HepG2 (cell line): ENCODE results near the gene SQOR. TPM values are rescaled to one million over a fixed set of nuclear protein-coding genes. Genes with fewer than 3 reads are reported as not detected.

ENCODE experiments used
- ATAC-seq: fragments of 200-7000 bp; cut with Tn5 transposase; 3 replicates; pipeline ENCODE4 v1.9.1; 2020; ENCODE audit warnings: mild to moderate bottlenecking, moderate library complexity
- BruUV-seq: library from RNA; stranded (reverse); fragments of 400-500 nt; replicated peaks from 2 replicates; lab custom pipeline; 2021; lab: Mats Ljungman, UMichigan
- CTCF ChIA-PET: fragments of 300-600 bp; formaldehyde crosslinking; extraction: SDS; loops from one replicate; lab custom pipeline; 2021; ENCODE audit warnings: low total read pairs, inconsistent platforms, low intra/inter-chr PET ratio; lab: Yijun Ruan, JAX
- POLR2A ChIA-PET: fragments of 350-600 bp; sonication (Branson Sonifier 250); formaldehyde crosslinking; loops from one replicate; lab custom pipeline; 2020; ENCODE audit warnings: antibody characterized with exemption, inconsistent platforms; lab: Yijun Ruan, JAX
- DNase-seq: peaks from one replicate; pipeline ENCODE4 v3.0.0-alpha.2; 2015; ENCODE audit warnings: low spot score
- FAIRE-seq: peaks from 3 replicates; lab custom pipeline; 2011; peaks lifted over from hg19 to GRCh38; lab: Jason Lieb, UNC
- H2AFZ ChIP-seq: one replicate; pipeline ENCODE4 v1.6.1; 2011; ENCODE audit warnings: low read length, inconsistent platforms
- H3K27ac ChIP-seq: fragments of 300-600 bp; 3 replicates; pipeline ENCODE4 v1.8.0; 2011; ENCODE audit warnings: mixed run types, mild to moderate bottlenecking, mixed read lengths, low read length, inconsistent platforms; ENCODE audit not compliant: insufficient read depth; ENCODE audit errors: extremely low read length
- H3K27me3 ChIP-seq, 2 experiments: fragments of 200-600 bp in 1 of 2; 2 replicates in 1 of 2; 3 replicates in 1 of 2; pipeline versions ENCODE4 v1.6.0 to v1.8.0; 2011; ENCODE audit warnings: low read length in 2 of 2, mild to moderate bottlenecking in 2 of 2, moderate library complexity in 2 of 2, inconsistent platforms in 1 of 2; ENCODE audit not compliant: insufficient read depth in 2 of 2, control insufficient read depth in 1 of 2
- H3K36me3 ChIP-seq, 2 experiments: fragments of 200-600 bp in 1 of 2; replicated peaks in 1 of 2; 2 replicates in 1 of 2; 3 replicates in 1 of 2; pipeline versions ENCODE4 v1.5.1 to v1.8.0; 2011; ENCODE audit warnings: low read length in 2 of 2, inconsistent platforms in 1 of 2; ENCODE audit not compliant: insufficient read depth in 2 of 2, control insufficient read depth in 1 of 2
- H3K4me1 ChIP-seq: 2 replicates; pipeline ENCODE4 v1.5.1; 2012; ENCODE audit warnings: low read length, inconsistent platforms; ENCODE audit not compliant: insufficient read depth
- H3K4me2 ChIP-seq: 2 replicates; pipeline ENCODE4 v1.6.0; 2011; ENCODE audit warnings: low read depth, low read length, inconsistent platforms
- H3K4me3 ChIP-seq, 3 experiments: fragments of 200-600 bp in 1 of 3; sonication (generic), shearing (Covaris generic) in 1 of 3; replicated peaks in 1 of 3; 2 replicates each; pipeline ENCODE4 v1.5.1; 2011 to 2016; ENCODE audit warnings: low read length in 3 of 3, inconsistent platforms in 2 of 3, low read depth in 2 of 3, mild to moderate bottlenecking in 2 of 3, control low read depth in 1 of 3, mixed read lengths in 1 of 3; ENCODE audit not compliant: insufficient read depth in 1 of 3
- H3K79me2 ChIP-seq: one replicate; pipeline ENCODE4 v1.6.1; 2011; ENCODE audit warnings: low read length, inconsistent platforms; ENCODE audit not compliant: insufficient read depth
- H3K9ac ChIP-seq: 2 replicates; pipeline ENCODE4 v1.6.0; 2011; ENCODE audit warnings: mild to moderate bottlenecking, low read depth, low read length, inconsistent platforms; ENCODE audit not compliant: insufficient read depth
- H3K9me3 ChIP-seq: 2 replicates; pipeline ENCODE4 v1.5.1; 2012; ENCODE audit warnings: mild to moderate bottlenecking, low read length
- H4K20me1 ChIP-seq: 2 replicates; pipeline ENCODE4 v1.6.0; 2011; ENCODE audit warnings: inconsistent platforms, mild to moderate bottlenecking, low read length, moderate library complexity; ENCODE audit not compliant: insufficient read depth
- CSRNP1 ChIP-seq: sonication (generic); formaldehyde crosslinking; IDR thresholded peaks from 2 replicates; pipeline ENCODE4 v1.8.1; 2023; ENCODE audit warnings: mild to moderate bottlenecking, missing genetic modification reagents
- ESRRA ChIP-seq: sonication (generic); formaldehyde crosslinking; IDR thresholded peaks from 2 replicates; pipeline ENCODE4 v1.5.1; 2020; ENCODE audit warnings: mild to moderate bottlenecking, low read depth, missing genetic modification reagents
- FOXJ3 ChIP-seq: sonication (generic); formaldehyde crosslinking; IDR thresholded peaks from 2 replicates; pipeline ENCODE4 v1.4.0; 2020; ENCODE audit warnings: missing genetic modification reagents, mild to moderate bottlenecking, borderline replicate concordance
- FOXM1 ChIP-seq: sonication (generic); formaldehyde crosslinking; IDR thresholded peaks from 2 replicates; pipeline ENCODE4 v1.5.0; 2020; ENCODE audit warnings: missing genetic modification reagents
- GATAD1 ChIP-seq: IDR thresholded peaks from 2 replicates; pipeline ENCODE4 v1.6.1; 2016; ENCODE audit warnings: missing genetic modification reagents, missing compliant biosample characterization
- HNRNPL ChIP-seq: fragments of 200-400 bp; formaldehyde crosslinking; IDR thresholded peaks from 2 replicates; pipeline ENCODE4 v1.6.1; 2017; ENCODE audit warnings: mild to moderate bottlenecking, low read depth, low read length
- KDM2A ChIP-seq: sonication (generic); formaldehyde crosslinking; IDR thresholded peaks from 2 replicates; pipeline ENCODE4 v1.4.0; 2020; ENCODE audit warnings: low read depth, missing genetic modification reagents, borderline replicate concordance
- NCOA1 ChIP-seq: sonication (generic); formaldehyde crosslinking; IDR thresholded peaks from 2 replicates; pipeline ENCODE4 v1.9.0; 2021; ENCODE audit warnings: missing genetic modification reagents
- ONECUT2 ChIP-seq: sonication (generic); formaldehyde crosslinking; IDR thresholded peaks from 2 replicates; pipeline ENCODE4 v1.4.0; 2020; ENCODE audit warnings: missing genetic modification reagents
- TEAD2 ChIP-seq: sonication (generic); formaldehyde crosslinking; IDR thresholded peaks from 2 replicates; pipeline ENCODE4 v1.9.0; 2021; ENCODE audit warnings: missing genetic modification reagents
- TRIM22 ChIP-seq: fragments of 450-650 bp; IDR thresholded peaks from 2 replicates; pipeline ENCODE4 v1.6.1; 2017
- U2AF2 ChIP-seq: fragments of 200-400 bp; formaldehyde crosslinking; IDR thresholded peaks from 2 replicates; pipeline ENCODE4 v1.6.1; 2017; ENCODE audit warnings: low read depth, mild to moderate bottlenecking, low read length
- ZNF12 ChIP-seq: sonication (generic); formaldehyde crosslinking; IDR thresholded peaks from 2 replicates; pipeline ENCODE4 v1.5.0; 2020; ENCODE audit warnings: missing genetic modification reagents
- ZNF232 ChIP-seq: sonication (generic); formaldehyde crosslinking; IDR thresholded peaks from 2 replicates; pipeline ENCODE4 v1.4.0; 2020; ENCODE audit warnings: missing genetic modification reagents, borderline replicate concordance
- ZNF335 ChIP-seq: sonication (generic); formaldehyde crosslinking; IDR thresholded peaks from 2 replicates; pipeline ENCODE4 v1.4.0; 2020; ENCODE audit warnings: missing genetic modification reagents
- ZNF512 ChIP-seq: sonication (generic); formaldehyde crosslinking; IDR thresholded peaks from 2 replicates; pipeline ENCODE4 v1.4.0; 2020; ENCODE audit warnings: mild to moderate bottlenecking, missing genetic modification reagents
- ZNF550 ChIP-seq: sonication (generic); formaldehyde crosslinking; IDR thresholded peaks from 2 replicates; pipeline ENCODE4 v1.4.0; 2020; ENCODE audit warnings: mild to moderate bottlenecking, missing genetic modification reagents, borderline replicate concordance
- ZNF772 ChIP-seq: sonication (generic); formaldehyde crosslinking; IDR thresholded peaks from 2 replicates; pipeline ENCODE4 v1.5.0; 2020; ENCODE audit warnings: mild to moderate bottlenecking, missing genetic modification reagents
- WGBS: methylation state at CpG from one replicate; pipeline ENCODE4 v1.1.6; 2017; ENCODE audit warnings: low lambda C conversion rate; 5-methylcytosine and 5-hydroxymethylcytosine counted together
- in situ Hi-C: cut with HindIII; loops from 2 replicates; pipeline ENCODE4 v1.10.0; 2017; ENCODE audit warnings: low pct_unique_long_range_greater_than_20kb; ENCODE audit not compliant: extremely low pct_ligation_motif_present
- intact Hi-C: fragments of 100-400 bp; cut with micrococcal nuclease; formaldehyde crosslinking; loops from one replicate; pipeline ENCODE4 v1.10.0; 2022; ENCODE audit not compliant: unreplicated experiment
- polyA plus RNA-seq, 8 experiments: library from polyadenylated mRNA; depleted of rRNA in 3 of 8; stranded (reverse) in 7 of 8; unstranded in 1 of 8; fragments of >200 nt; fragmentation: Illumina TruSeq in 4 of 8; extraction: Trizol in 4 of 8; gene quantifications; 2 replicates each; pipeline versions ENCODE4 v1.2.1 to v1.2.3, GENCODE V29; 2011 to 2016; ENCODE audit warnings: low read depth in 4 of 8, missing spikeins in 1 of 8, mixed read lengths in 1 of 8; ENCODE audit not compliant: insufficient read depth in 1 of 8
- total RNA-seq, 5 experiments: library from RNA; depleted of rRNA; stranded (reverse); fragments of >200 nt; fragmentation: Illumina TruSeq; extraction: Trizol; gene quantifications; 2 replicates each; pipeline ENCODE4 v1.2.3, GENCODE V29; 2016; ENCODE audit warnings: low read depth in 1 of 5
- TF ChIP-seq, protein P1 (sequence below): sonication (generic); formaldehyde crosslinking; IDR thresholded peaks from 2 replicates; pipeline ENCODE4; 2020; ENCODE audit warnings: missing genetic modification reagents, mild to moderate bottlenecking, borderline replicate concordance

SQOR gene
- total and polyA plus RNA-seq, 2 of the 13 experiments (the other 11 are each of a cell fraction or from before 2014, with no cell fraction given), result 19.3 to 19.4 TPM

GRCh38 chr15:45631776-45632175 lies 3.1 kb upstream of the SQOR start:
- H3K9ac ChIP-seq, result no peak overlapping the region
- H3K4me2 ChIP-seq, result peak overlapping the region; percentile 41
- no peaks in the 10 kb centered on the region; a peak in 1 of 5 replicates for H3K27me3 ChIP-seq
- H3K36me3 ChIP-seq, result no peaks in the 10 kb centered on the region
- ATAC-seq, result no peak
- no peaks in the 10 kb centered on the region for H3K79me2 ChIP-seq
- WGBS, result 40% methylated on average over 2 of the region's 2 CpGs
- no TSS peak for BruUV-seq
- intact Hi-C loops (loop anchor here (10.0 kb wide), 1 partner anchor 47 kb away; the partner anchor contains the start of gene BLOC1S6), in situ Hi-C loops (no loop called here)
- H3K4me1 ChIP-seq, result peaks cover 6% of the 10 kb centered on the region
- CTCF ChIA-PET, result no interaction called here
- H3K9me3 ChIP-seq, result no peaks in the 10 kb centered on the region
- DNase-seq, result no peak
- H4K20me1 ChIP-seq, result no peaks in the 10 kb centered on the region
- POLR2A ChIA-PET, result interaction anchor here (1.4 kb wide), 1 partner anchor 45 kb away, joined by 4 read pairs; the partner anchor contains the start of gene BLOC1S6
- FAIRE-seq, result no peak
- no peak overlapping the region for H3K4me3 ChIP-seq
- no peak overlapping the region for H3K27ac ChIP-seq
- H2AFZ ChIP-seq, result peak overlapping the region; percentile 67
- TF ChIP-seq TRIM22 (no peak), ZNF550 (CRISPR knock-in tag) (no peak), ZNF232 (CRISPR knock-in tag) (no peak), ZNF12 (CRISPR knock-in tag) (no peak), CSRNP1 (CRISPR knock-in tag) (no peak), U2AF2 (no peak), ONECUT2 (CRISPR knock-in tag) (no peak), TEAD2 (CRISPR knock-in tag) (no peak), FOXJ3 (CRISPR knock-in tag) (no peak), ZNF772 (CRISPR knock-in tag) (no peak), KDM2A (CRISPR knock-in tag) (no peak), ZNF512 (no peak), ZNF335 (CRISPR knock-in tag) (no peak), NCOA1 (CRISPR knock-in tag) (no peak), GATAD1 (CRISPR knock-in tag) (no peak), HNRNPL (no peak), FOXM1 (no peak), ESRRA (CRISPR knock-in tag) (no peak)
- TF ChIP-seq, protein P1, sequence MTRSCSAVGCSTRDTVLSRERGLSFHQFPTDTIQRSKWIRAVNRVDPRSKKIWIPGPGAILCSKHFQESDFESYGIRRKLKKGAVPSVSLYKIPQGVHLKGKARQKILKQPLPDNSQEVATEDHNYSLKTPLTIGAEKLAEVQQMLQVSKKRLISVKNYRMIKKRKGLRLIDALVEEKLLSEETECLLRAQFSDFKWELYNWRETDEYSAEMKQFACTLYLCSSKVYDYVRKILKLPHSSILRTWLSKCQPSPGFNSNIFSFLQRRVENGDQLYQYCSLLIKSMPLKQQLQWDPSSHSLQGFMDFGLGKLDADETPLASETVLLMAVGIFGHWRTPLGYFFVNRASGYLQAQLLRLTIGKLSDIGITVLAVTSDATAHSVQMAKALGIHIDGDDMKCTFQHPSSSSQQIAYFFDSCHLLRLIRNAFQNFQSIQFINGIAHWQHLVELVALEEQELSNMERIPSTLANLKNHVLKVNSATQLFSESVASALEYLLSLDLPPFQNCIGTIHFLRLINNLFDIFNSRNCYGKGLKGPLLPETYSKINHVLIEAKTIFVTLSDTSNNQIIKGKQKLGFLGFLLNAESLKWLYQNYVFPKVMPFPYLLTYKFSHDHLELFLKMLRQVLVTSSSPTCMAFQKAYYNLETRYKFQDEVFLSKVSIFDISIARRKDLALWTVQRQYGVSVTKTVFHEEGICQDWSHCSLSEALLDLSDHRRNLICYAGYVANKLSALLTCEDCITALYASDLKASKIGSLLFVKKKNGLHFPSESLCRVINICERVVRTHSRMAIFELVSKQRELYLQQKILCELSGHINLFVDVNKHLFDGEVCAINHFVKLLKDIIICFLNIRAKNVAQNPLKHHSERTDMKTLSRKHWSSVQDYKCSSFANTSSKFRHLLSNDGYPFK, result no peak
